Activated CD4-positive, CD25-positive, alpha-beta regulatory T cell treated with anti-CD3 and anti-CD28 coated beads, Interleukin-2, amount 50 U/mL, for 16 hours (primary cell): Measurements from ENCODE around the gene FBXO42.
A peak's percentile ranks its signal among the peaks of the same experiment; 100 is the strongest.

ENCODE experiments used
- DNase-seq: peaks from one replicate; pipeline ENCODE4 v3.0.0-alpha.2; 2020; ENCODE audit warnings: low read depth, low spot score

The FBXO42 gene

GRCh38 chr1:16244650-16245285 is 107.5 kb downstream of the FBXO42 start:
- no peak for DNase-seq

DNA sequence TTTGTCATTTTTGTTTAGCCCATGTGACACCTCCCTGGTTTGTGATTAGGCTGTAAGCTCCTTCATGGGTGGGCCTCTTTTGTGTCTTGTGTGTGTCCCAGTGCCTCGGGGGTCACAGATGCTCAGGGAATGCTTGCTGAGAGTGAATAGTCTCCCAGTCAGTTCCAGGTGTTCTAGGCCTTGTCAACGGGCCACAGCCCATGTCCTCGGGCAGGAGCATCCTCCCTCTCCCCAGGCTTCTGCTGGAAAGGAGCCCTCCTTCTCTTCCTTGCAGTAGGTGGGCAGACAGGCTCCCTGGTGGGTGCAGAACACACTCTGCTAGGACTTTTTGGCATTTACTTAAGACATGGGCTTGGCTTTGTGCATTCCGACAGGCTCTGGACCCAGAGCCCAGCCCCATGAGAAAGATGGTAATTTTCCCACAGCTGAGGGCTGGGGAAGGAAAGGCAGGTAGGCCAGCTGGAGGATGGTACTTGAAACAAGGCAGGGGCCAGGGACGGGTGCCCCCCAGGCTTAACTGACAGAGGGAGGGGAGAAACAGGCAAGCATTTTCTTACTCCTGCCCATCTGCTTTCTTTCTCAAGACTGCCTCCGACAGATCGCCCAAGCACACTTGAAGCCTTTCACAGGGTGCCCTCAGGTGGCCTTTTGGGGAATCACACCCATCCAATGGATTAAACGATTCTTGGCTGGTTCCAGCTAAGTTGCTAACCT is 108.2 kb downstream of the FBXO42 start:
- peak; percentile 61 for DNase-seq

DNA sequence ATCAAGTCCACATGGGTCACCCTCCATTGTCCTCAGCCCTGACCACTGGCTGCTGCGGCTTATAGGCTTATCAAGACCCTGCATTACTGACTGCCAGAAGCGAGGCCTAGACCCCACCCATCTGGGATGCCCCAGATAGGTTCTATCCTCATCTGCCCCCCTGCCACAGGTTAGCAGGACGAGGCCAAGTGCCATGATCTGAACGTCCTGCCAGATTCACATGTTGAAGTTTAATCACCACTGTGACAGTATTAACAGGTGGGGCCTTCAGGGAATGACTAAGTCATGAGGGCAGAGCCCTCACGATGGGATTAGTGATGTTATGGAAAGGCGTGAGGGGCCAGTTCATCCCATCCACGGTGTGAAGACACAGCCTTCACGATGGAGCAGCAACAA is 109.1 kb downstream of the FBXO42 start:
- no peak for DNase-seq

DNA sequence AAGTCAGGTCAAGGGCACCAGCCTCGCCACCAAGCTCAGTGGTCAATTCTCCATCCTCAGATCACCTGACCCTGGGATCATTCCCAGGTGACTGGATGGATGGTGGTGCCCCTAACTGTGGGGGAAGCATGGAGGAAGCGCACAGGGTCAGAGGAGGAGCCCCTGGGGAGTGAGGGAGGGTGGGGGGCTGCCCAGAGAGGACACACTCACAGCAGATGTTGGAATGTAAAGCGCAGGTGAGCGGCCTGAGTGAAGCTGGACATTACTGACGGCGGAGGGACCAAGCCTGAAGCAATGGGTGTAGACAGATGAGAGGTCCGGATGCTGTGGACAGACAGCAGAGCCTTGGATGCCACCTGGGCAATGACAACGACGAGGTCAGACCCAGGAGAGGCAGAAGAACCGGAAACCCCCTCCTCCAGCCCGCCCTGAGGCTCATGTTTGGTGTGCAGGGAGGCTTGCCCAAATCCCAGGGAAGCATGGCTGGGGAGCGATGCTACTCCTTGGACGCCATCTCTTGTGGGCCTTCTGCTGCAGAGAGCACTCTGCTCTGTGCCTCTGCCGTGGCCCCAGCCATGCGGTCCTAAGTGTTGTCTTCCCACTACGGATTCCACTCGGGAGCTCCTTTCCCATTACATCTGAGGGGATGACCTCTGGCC is 109.6 kb downstream of the FBXO42 start:
- no peak for DNase-seq

DNA sequence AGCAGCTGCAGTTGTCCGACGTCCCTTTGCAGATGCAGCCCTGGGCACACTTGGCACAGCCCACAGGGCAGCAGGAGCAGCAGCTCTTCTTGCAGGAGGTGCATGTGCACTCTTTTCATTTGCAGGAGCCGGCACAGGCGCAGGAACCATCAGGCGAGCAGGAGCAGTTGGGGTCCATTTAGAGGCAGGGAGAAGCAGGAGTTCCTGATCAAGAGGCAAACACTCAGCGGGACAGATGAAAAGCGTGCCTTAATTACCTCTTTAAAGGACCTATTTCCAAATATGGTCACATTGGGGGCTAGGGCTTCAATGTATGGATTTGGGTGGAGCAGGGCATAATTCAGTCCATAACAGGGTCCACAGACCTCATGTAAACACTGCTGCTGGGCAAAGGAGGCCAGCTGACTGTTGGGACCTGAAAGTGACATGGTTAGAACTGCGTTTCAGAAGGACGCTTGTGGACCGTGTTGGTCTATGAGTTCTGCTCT is 111.0 kb downstream of the FBXO42 start:
- DNase-seq, result no peak

- DNase-seq, result no peak
Measured at GRCh38 chr1:16239972-16240491, 112.2 kb downstream of the FBXO42 start.

- DNase-seq, result no peak
Measured at GRCh38 chr1:16237343-16237830, 114.9 kb downstream of the FBXO42 start.

DNA sequence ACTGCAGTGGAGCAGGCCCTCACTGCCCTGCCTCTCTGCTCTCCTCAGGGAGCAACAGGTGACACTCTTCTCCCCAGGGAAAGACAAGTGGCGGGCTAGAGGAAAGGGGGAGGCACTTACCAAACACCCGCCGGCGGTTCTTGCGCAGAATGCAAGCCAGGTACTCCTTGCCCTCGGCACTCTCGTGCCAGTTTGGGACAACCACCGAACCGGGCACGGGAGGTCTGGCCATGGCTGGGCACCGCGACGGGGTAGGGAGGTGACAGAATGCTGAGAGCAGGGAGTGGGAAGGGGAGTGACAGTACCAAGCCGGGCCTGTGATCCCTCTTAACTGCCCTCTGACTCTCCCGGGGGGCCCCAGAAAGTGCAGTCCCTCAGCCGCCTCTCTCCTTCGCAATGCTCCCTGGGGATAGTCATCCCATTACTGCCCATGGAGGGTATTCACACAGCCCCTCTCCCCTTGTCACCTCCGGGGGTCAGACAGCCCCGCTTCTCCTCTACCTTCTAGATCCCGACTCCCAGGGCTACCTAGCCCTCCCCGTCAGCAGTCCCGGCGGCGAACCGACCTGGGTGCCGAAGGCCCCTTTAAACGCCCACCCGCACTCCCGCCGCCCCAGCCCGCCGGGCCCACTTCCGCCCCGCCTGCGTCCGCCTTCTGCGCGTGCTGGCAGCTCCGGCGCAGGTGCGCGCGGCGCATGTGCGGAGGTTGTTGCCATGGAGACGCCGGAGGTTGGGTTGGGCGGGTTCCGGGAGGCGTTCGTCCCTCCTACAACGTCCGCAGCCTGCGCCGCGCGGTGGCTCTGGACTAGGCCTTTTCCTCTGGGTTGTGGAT is 115.6 kb downstream of the FBXO42 start, which contains the start of gene CPLANE2:
CPLANE2 (minus strand) TSS at position 673 of the 832 bp plus-strand sequence; CDS start at position 232, 441 bp downstream.
- peak; percentile 88 for DNase-seq

- peak; percentile 16 for DNase-seq
Measured at GRCh38 chr1:16235944-16236510, 116.3 kb downstream of the FBXO42 start.

DNA sequence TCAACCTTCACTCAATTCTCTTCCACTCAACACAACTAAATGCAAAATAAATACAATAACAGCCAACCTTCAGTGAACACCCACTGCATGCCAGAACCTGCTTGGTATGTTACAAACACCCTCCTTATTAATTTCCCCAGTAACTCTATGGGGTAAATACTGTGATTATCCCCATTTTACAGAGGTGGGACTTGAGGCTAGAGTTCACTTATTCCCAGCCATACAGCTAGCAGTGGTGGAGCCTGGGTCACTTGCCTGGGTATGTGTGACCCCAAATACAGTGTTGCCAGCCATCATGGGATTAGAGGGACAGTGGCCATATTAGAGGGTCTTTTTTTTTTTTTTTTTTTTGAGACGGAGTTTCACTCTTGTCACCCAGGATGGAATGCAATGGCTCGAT is 116.9 kb downstream of the FBXO42 start:
- no peak for DNase-seq

DNA sequence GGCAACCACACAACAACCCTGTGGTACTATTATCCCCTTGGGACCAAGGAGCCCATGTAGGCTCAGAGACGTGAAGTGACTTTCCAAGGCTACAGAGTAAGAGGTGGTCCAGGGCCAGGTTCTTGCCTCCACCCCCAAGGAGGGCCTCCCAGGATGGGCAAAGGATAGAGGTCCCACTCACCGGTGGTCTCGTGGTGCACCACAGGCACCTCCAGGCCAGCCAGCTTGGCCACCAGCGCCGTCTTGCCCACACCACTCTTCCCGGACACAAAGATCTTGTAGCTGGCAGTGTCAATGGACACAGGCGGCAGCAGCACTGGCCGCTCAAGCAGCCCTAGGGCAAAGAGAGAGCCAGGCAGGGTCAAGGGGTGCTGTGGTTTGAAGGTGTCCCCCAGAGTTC is 118.8 kb downstream of the FBXO42 start:
- no peak for DNase-seq

DNA sequence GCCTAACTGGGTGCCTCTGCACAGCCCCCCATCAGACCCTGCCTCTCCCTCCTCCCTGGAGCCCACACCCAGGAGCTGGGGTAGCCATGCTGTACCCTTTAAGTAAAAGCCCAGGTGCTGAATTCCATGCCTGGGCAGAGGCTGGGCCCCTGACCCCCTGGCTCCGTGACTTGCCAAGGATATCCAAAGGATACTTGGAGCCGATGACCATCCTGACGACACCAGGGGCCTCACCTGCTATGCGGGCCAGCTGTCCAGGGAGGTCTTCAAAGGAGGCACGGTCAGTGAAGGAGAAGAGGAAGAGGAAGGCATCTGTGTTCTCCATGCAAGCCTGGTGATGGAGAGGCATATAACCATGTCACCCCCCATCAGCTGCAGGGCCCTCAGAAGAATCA is 120.0 kb downstream of the FBXO42 start:
- no peak for DNase-seq

- DNase-seq, result no peak
Measured at GRCh38 chr1:16231331-16232315, 120.7 kb downstream of the FBXO42 start.

DNA sequence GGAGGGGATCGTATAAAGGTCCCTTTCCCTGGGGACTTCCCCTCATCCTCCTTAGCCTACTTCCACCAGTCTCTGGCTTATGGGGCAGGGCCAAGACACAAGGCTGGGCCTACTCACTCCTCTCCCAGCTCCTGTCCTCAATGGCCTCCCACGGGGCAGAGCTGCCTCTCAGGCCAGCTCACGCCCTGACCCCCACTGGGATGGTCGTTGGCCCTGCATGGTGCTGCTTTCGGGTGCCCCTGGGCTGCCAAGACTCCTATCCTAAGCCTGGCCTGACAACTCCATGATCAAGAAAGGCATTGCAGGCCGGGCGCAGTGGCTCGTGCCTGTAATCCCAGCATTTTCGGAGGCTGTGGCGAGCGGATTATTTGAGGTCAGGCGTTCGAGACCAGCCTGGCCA is 121.5 kb downstream of the FBXO42 start:
- DNase-seq, result no peak

- no peak for DNase-seq
Measured at GRCh38 chr1:16229976-16230740, 122.1 kb downstream of the FBXO42 start.

GRCh38 chr1:16226490-16227179 is 125.6 kb downstream of the FBXO42 start:
- DNase-seq, result no peak

GRCh38 chr1:16226129-16226489 is 126.2 kb downstream of the FBXO42 start:
- no peak for DNase-seq

GRCh38 chr1:16224472-16224871 is 127.8 kb downstream of the FBXO42 start:
- DNase-seq, result no peak
